DOHH2 (cell line): ENCODE results near the gene NOCT.

Source experiments
- H3F3A ChIP-seq: fragments of 200-600 bp; sonication (generic), shearing (Covaris generic); 2 replicates; pipeline ENCODE4 v1.6.0; 2016; ENCODE audit warnings: antibody characterized with exemption, mild to moderate bottlenecking; ENCODE audit not compliant: control insufficient read depth, insufficient read depth
- H3K27ac ChIP-seq: fragments of 200-600 bp; sonication (generic); 2 replicates; pipeline ENCODE4 v1.5.1; 2014; ENCODE audit warnings: low read depth, mild to moderate bottlenecking, low read length, moderate library complexity
- H3K27me3 ChIP-seq: fragments of 200-600 bp; sonication (generic); 2 replicates; pipeline ENCODE4 v1.6.1; 2014; ENCODE audit warnings: mild to moderate bottlenecking, low read length, mixed read lengths; ENCODE audit not compliant: control insufficient read depth
- H3K36me3 ChIP-seq: fragments of 200-600 bp; sonication (generic); 2 replicates; pipeline ENCODE4 v1.6.1; 2014; ENCODE audit warnings: mild to moderate bottlenecking, low read length, moderate library complexity, mixed read lengths; ENCODE audit not compliant: control insufficient read depth
- H3K4me1 ChIP-seq: fragments of 200-600 bp; sonication (generic); 2 replicates; pipeline ENCODE4 v1.6.1; 2014; ENCODE audit warnings: mild to moderate bottlenecking, low read length, mixed read lengths; ENCODE audit not compliant: control insufficient read depth
- H3K4me2 ChIP-seq: fragments of 200-600 bp; sonication (generic); 2 replicates; pipeline ENCODE4 v1.6.0; 2014; ENCODE audit warnings: mild to moderate bottlenecking, low read length, moderate library complexity
- H3K4me3 ChIP-seq: fragments of 200-600 bp; sonication (generic); 2 replicates; pipeline ENCODE4 v1.5.1; 2014; ENCODE audit warnings: mild to moderate bottlenecking, low read length, mixed read lengths
- H3K79me2 ChIP-seq: fragments of 200-600 bp; sonication (generic); 2 replicates; pipeline ENCODE4 v1.6.1; 2014; ENCODE audit warnings: mild to moderate bottlenecking, low read length, mixed read lengths; ENCODE audit not compliant: control insufficient read depth
- H3K9me2 ChIP-seq: fragments of 200-600 bp; sonication (generic); replicated peaks from 2 replicates; pipeline ENCODE4 v1.6.1; 2014; ENCODE audit warnings: mild to moderate bottlenecking, low read length, mixed read lengths; ENCODE audit not compliant: control insufficient read depth
- H3K9me3 ChIP-seq: fragments of 200-600 bp; sonication (generic); 2 replicates; pipeline ENCODE4 v1.6.1; 2014; ENCODE audit warnings: antibody characterized with exemption, low read length, mixed read lengths; ENCODE audit not compliant: control insufficient read depth, insufficient read depth
- H4K20me1 ChIP-seq: fragments of 200-600 bp; sonication (generic); 2 replicates; pipeline ENCODE4 v1.6.0; 2014; ENCODE audit warnings: low read depth, mild to moderate bottlenecking, antibody characterized with exemption, low read length, moderate library complexity; ENCODE audit not compliant: control insufficient read depth, insufficient read depth
- EZH2phosphoT487 ChIP-seq: fragments of 200-600 bp; sonication (generic); IDR thresholded peaks from 2 replicates; pipeline ENCODE4 v1.6.1; 2017; ENCODE audit warnings: borderline replicate concordance, mild to moderate bottlenecking, antibody characterized with exemption, low read length, moderate library complexity, mixed read lengths
- TF ChIP-seq, protein P1 (sequence below): fragments of 200-600 bp; sonication (generic); IDR thresholded peaks from one replicate; pipeline ENCODE4 v1.5.1; 2014; ENCODE audit warnings: antibody characterized with exemption, mild to moderate bottlenecking, low read depth, low read length; ENCODE audit not compliant: poor library complexity, severe bottlenecking

NOCT gene

DNA sequence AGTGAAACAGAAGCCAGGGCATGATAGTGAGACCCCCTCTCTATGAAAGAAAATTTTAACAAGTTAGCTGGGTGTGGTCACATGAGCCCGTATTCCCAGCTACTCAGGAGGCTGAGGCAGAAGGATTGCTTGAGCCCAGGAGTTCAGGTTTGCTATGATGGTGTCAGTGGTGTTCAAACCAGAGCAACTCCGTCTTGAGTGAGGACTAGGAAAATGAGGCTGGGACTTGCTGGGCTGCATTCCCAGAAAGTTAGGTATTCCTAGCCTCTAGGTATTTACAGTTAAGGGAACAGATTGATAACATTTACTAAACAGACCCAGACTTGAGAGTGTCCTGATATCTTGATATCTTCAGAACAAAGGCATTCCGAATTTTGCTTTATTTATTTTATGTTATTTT is 37.0 kb upstream of the NOCT start:
- Histone ChIP-seq H3K9me3 (no peaks in the 10 kb centered on the region), H4K20me1 (no peaks in the 10 kb centered on the region), H3K4me2 (no peak overlapping the region), H3F3A (peaks cover 3% of the 10 kb centered on the region; the same call in 1 of the 2 replicates), H3K27ac (no peak overlapping the region), H3K79me2 (no peaks in the 10 kb centered on the region), H3K36me3 (no peaks in the 10 kb centered on the region), H3K4me1 (peaks cover 23% of the 10 kb centered on the region), H3K9me2 (no peaks in the 10 kb centered on the region), H3K4me3 (no peak overlapping the region), H3K27me3 (no peaks in the 10 kb centered on the region)
- no peak for TF ChIP-seq EZH2phosphoT487
- TF ChIP-seq, protein P1, sequence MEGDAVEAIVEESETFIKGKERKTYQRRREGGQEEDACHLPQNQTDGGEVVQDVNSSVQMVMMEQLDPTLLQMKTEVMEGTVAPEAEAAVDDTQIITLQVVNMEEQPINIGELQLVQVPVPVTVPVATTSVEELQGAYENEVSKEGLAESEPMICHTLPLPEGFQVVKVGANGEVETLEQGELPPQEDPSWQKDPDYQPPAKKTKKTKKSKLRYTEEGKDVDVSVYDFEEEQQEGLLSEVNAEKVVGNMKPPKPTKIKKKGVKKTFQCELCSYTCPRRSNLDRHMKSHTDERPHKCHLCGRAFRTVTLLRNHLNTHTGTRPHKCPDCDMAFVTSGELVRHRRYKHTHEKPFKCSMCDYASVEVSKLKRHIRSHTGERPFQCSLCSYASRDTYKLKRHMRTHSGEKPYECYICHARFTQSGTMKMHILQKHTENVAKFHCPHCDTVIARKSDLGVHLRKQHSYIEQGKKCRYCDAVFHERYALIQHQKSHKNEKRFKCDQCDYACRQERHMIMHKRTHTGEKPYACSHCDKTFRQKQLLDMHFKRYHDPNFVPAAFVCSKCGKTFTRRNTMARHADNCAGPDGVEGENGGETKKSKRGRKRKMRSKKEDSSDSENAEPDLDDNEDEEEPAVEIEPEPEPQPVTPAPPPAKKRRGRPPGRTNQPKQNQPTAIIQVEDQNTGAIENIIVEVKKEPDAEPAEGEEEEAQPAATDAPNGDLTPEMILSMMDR: no peak

DNA sequence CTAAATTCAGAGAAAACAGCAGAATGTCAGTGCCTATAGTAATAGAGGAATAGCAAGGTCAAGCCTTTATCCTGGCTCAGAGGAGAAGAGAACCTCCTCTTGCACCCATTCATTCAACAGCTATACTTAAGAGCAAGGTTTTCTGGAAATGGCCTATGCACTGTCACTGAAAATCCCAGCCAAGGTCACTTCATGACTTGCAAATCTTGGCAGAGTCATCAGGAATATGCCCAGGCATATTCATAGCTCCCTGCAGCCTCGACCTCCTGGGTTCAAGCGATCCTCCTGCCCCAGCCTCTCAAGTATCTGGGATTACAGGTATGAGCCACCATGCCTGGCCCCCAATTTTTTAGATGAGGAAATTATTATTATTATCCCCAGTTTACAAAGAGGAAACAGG is 35.8 kb upstream of the NOCT start:
- no peak for TF ChIP-seq EZH2phosphoT487
- TF ChIP-seq, protein P1: no peak
- Histone ChIP-seq H3F3A (peaks cover 3% of the 10 kb centered on the region; the same call in 1 of the 2 replicates), H3K4me1 (peaks cover 23% of the 10 kb centered on the region), H3K27ac (no peak overlapping the region), H3K9me2 (no peaks in the 10 kb centered on the region), H3K36me3 (no peaks in the 10 kb centered on the region), H3K9me3 (no peaks in the 10 kb centered on the region), H3K79me2 (no peaks in the 10 kb centered on the region), H4K20me1 (no peaks in the 10 kb centered on the region), H3K4me2 (no peak overlapping the region), H3K27me3 (no peaks in the 10 kb centered on the region), H3K4me3 (no peak overlapping the region)

DNA sequence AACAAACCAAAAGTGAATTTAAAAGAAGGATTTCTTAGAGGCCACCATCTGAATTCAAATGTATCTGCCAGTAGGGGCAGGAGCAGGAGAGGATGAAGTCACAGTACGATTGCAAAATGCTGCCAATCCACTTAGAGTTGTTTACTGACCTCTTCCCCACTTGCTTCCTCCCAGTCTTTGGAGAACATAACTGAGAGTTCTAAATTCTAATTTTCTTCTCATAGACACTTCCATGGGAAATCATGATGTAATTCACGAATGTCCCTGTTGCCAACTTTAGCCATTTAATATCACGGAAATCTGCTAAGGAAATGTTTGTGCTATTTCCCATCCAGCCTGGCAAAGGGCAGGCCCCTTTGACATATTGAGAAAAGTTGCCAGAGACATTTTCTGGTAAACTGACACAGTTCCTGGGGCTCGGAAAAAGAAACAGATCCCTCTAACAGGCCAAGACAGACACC is 33.6 kb upstream of the NOCT start:
- Histone ChIP-seq H3K4me1 (peaks cover 17% of the 10 kb centered on the region), H3K4me3 (no peak overlapping the region), H3K79me2 (no peaks in the 10 kb centered on the region), H4K20me1 (no peaks in the 10 kb centered on the region), H3K27ac (no peak overlapping the region), H3K9me2 (no peaks in the 10 kb centered on the region), H3K4me2 (no peak overlapping the region), H3K36me3 (no peaks in the 10 kb centered on the region), H3K9me3 (no peaks in the 10 kb centered on the region), H3K27me3 (no peaks in the 10 kb centered on the region), H3F3A (peaks cover 3% of the 10 kb centered on the region; the same call in 1 of the 2 replicates)
- TF ChIP-seq, protein P1: no peak
- no peak for TF ChIP-seq EZH2phosphoT487
